ENCODE results near the gene NMRAL1.

NMRAL1 gene

DNA sequence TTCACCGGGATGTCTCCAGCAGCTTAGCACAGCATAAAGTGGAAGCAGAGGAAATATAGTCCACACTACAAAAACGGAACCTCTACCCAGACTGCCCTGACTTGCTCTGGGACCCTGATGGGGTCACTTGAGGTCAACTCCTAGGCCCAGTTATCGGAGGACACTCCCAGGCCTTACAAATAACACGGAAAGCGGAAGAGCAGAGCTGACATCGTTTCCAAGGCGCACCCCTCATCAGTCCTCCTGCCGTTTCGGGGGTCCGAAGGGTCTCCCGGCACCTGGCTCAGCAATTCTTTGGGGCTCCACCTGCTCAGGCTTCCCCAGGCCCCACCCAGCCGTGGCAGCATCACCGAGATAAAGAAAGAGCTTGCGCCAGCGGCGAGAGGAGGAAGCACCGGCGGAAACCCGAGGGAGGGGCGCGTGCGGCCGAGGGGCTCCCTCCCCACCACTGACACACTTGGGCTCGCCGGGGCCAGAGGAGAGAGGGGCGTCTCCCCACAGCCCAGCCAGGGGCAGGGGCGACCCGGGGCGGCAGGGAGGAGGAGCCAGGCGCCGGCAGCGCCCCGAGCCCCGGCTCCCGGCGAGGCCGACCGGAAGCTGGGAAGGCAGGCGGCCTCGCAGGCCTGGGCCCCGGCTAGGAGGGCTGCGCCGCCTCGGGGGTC is 58.8 kb downstream of the NMRAL1 start (continued):
- TF ChIP-seq, protein P1, sequence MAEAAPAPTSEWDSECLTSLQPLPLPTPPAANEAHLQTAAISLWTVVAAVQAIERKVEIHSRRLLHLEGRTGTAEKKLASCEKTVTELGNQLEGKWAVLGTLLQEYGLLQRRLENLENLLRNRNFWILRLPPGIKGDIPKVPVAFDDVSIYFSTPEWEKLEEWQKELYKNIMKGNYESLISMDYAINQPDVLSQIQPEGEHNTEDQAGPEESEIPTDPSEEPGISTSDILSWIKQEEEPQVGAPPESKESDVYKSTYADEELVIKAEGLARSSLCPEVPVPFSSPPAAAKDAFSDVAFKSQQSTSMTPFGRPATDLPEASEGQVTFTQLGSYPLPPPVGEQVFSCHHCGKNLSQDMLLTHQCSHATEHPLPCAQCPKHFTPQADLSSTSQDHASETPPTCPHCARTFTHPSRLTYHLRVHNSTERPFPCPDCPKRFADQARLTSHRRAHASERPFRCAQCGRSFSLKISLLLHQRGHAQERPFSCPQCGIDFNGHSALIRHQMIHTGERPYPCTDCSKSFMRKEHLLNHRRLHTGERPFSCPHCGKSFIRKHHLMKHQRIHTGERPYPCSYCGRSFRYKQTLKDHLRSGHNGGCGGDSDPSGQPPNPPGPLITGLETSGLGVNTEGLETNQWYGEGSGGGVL (tag by site-specific recombination; IDR thresholded peaks at IDR 0.05): 0 out of 2 replicates have a peak, but pooled peaks have one; percentile 3
- TF ChIP-seq ZNF184 (tag by site-specific recombination; IDR thresholded peaks at IDR 0.05) (no peak), ZNF221 (tag by site-specific recombination; IDR thresholded peaks at IDR 0.05; ENCODE audit: borderline replicate concordance) (no peak), ZNF843 (tag by site-specific recombination; IDR thresholded peaks at IDR 0.05) (no peak), ZFP3 (tag by site-specific recombination; IDR thresholded peaks at IDR 0.05; ENCODE audit: low read depth) (no peak), ZNF239 (tag by site-specific recombination; IDR thresholded peaks at IDR 0.05) (no peak), SCRT1 (tag by site-specific recombination; IDR thresholded peaks at IDR 0.05; ENCODE audit: borderline replicate concordance) (0 out of 2 replicates have a peak, but pooled peaks have one; percentile 31), ZNF776 (tag by site-specific recombination; IDR thresholded peaks at IDR 0.05; ENCODE audit: borderline replicate concordance) (no peak), OSR2 (tag by site-specific recombination; IDR thresholded peaks at IDR 0.05) (no peak), KLF10 (tag by site-specific recombination; IDR thresholded peaks at IDR 0.05) (no peak), SP2 (tag by site-specific recombination; IDR thresholded peaks at IDR 0.05) (peak; percentile 61), ZFP41 (tag by site-specific recombination; IDR thresholded peaks at IDR 0.05; ENCODE audit: borderline replicate concordance) (no peak), MYNN (tag by site-specific recombination; IDR thresholded peaks at IDR 0.05; ENCODE audit: borderline replicate concordance) (no peak), ZNF76 (tag by site-specific recombination; IDR thresholded peaks at IDR 0.05; ENCODE audit: borderline replicate concordance, low read depth) (0 out of 2 replicates have a peak, but pooled peaks have one; percentile 23), ZNF785 (tag by site-specific recombination; IDR thresholded peaks at IDR 0.05) (no peak), ZNF548 (tag by site-specific recombination; IDR thresholded peaks at IDR 0.05) (no peak), GLI4 (tag by site-specific recombination; IDR thresholded peaks at IDR 0.05) (no peak), ZNF146 (tag by site-specific recombination; IDR thresholded peaks at IDR 0.05) (no peak), ZNF610 (tag by site-specific recombination; IDR thresholded peaks at IDR 0.05; ENCODE audit: borderline replicate concordance) (no peak), ZNF473 (tag by site-specific recombination; IDR thresholded peaks at IDR 0.05) (no peak), ZNF792 (tag by site-specific recombination; IDR thresholded peaks at IDR 0.05) (no peak), ZNF335 (tag by site-specific recombination; conservative IDR thresholded peaks at IDR 0.05) (peak; percentile 69; the same call in 1 of the 2 replicates), ZNF416 (tag by site-specific recombination; IDR thresholded peaks at IDR 0.05) (no peak)
- TF ChIP-seq, protein P2, sequence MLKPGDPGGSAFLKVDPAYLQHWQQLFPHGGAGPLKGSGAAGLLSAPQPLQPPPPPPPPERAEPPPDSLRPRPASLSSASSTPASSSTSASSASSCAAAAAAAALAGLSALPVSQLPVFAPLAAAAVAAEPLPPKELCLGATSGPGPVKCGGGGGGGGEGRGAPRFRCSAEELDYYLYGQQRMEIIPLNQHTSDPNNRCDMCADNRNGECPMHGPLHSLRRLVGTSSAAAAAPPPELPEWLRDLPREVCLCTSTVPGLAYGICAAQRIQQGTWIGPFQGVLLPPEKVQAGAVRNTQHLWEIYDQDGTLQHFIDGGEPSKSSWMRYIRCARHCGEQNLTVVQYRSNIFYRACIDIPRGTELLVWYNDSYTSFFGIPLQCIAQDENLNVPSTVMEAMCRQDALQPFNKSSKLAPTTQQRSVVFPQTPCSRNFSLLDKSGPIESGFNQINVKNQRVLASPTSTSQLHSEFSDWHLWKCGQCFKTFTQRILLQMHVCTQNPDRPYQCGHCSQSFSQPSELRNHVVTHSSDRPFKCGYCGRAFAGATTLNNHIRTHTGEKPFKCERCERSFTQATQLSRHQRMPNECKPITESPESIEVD (tag by site-specific recombination; IDR thresholded peaks at IDR 0.05): no peak
- TF ChIP-seq, protein P3, sequence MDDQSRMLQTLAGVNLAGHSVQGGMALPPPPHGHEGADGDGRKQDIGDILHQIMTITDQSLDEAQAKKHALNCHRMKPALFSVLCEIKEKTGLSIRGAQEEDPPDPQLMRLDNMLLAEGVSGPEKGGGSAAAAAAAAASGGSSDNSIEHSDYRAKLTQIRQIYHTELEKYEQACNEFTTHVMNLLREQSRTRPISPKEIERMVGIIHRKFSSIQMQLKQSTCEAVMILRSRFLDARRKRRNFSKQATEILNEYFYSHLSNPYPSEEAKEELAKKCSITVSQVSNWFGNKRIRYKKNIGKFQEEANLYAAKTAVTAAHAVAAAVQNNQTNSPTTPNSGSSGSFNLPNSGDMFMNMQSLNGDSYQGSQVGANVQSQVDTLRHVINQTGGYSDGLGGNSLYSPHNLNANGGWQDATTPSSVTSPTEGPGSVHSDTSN (CRISPR knock-in tag; IDR thresholded peaks at IDR 0.05): no peak
- TF ChIP-seq, protein P4, sequence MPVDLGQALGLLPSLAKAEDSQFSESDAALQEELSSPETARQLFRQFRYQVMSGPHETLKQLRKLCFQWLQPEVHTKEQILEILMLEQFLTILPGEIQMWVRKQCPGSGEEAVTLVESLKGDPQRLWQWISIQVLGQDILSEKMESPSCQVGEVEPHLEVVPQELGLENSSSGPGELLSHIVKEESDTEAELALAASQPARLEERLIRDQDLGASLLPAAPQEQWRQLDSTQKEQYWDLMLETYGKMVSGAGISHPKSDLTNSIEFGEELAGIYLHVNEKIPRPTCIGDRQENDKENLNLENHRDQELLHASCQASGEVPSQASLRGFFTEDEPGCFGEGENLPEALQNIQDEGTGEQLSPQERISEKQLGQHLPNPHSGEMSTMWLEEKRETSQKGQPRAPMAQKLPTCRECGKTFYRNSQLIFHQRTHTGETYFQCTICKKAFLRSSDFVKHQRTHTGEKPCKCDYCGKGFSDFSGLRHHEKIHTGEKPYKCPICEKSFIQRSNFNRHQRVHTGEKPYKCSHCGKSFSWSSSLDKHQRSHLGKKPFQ (tag by site-specific recombination; IDR thresholded peaks at IDR 0.05): no peak
- TF ChIP-seq, protein P5, sequence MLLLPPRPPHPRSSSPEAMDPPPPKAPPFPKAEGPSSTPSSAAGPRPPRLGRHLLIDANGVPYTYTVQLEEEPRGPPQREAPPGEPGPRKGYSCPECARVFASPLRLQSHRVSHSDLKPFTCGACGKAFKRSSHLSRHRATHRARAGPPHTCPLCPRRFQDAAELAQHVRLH (tag by site-specific recombination; IDR thresholded peaks at IDR 0.05): no peak
- TF ChIP-seq, protein P6, sequence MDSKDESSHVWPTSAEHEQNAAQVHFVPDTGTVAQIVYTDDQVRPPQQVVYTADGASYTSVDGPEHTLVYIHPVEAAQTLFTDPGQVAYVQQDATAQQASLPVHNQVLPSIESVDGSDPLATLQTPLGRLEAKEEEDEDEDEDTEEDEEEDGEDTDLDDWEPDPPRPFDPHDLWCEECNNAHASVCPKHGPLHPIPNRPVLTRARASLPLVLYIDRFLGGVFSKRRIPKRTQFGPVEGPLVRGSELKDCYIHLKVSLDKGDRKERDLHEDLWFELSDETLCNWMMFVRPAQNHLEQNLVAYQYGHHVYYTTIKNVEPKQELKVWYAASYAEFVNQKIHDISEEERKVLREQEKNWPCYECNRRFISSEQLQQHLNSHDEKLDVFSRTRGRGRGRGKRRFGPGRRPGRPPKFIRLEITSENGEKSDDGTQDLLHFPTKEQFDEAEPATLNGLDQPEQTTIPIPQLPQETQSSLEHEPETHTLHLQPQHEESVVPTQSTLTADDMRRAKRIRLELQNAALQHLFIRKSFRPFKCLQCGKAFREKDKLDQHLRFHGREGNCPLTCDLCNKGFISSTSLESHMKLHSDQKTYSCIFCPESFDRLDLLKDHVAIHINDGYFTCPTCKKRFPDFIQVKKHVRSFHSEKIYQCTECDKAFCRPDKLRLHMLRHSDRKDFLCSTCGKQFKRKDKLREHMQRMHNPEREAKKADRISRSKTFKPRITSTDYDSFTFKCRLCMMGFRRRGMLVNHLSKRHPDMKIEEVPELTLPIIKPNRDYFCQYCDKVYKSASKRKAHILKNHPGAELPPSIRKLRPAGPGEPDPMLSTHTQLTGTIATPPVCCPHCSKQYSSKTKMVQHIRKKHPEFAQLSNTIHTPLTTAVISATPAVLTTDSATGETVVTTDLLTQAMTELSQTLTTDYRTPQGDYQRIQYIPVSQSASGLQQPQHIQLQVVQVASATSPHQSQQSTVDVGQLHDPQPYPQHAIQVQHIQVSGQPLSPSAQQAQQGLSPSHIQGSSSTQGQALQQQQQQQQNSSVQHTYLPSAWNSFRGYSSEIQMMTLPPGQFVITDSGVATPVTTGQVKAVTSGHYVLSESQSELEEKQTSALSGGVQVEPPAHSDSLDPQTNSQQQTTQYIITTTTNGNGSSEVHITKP (tag by site-specific recombination; IDR thresholded peaks at IDR 0.05): peak; percentile 81
- TF ChIP-seq, protein P7, sequence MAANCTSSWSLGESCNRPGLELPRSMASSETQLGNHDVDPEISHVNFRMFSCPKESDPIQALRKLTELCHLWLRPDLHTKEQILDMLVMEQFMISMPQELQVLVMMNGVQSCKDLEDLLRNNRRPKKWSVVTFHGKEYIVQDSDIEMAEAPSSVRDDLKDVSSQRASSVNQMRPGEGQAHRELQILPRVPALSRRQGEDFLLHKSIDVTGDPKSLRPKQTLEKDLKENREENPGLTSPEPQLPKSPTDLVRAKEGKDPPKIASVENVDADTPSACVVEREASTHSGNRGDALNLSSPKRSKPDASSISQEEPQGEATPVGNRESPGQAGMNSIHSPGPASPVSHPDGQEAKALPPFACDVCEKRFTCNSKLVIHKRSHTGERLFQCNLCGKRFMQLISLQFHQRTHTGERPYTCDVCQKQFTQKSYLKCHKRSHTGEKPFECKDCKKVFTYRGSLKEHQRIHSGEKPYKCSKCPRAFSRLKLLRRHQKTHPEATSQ (tag by site-specific recombination; IDR thresholded peaks at IDR 0.05): no peak

All from HEK293 (cell line).